GM20000 (cell line): ENCODE measurements around the gene BUD31.
A peak's percentile ranks its signal among the peaks of the same experiment; 100 is the strongest.
"Not testable (repeated sequence)": the region's sequence is repeated elsewhere in the genome, so short reads cannot be mapped to it uniquely, and the experiment has no call there.

ENCODE experiments used
- DNase-seq: peaks from one replicate; pipeline ENCODE4 v3.0.0; 2012; ENCODE audit warnings: low spot score
- CTCF ChIP-seq: IDR thresholded peaks from 2 replicates; pipeline ENCODE4 v1.5.1; 2012; ENCODE audit warnings: mild to moderate bottlenecking, control low read depth; ENCODE audit errors: extremely low read depth, missing control alignments

BUD31 gene

GRCh38 chr7:99383791-99384370 lies 24.9 kb upstream of the BUD31 start:
- TF ChIP-seq CTCF: no peak
- no peak for DNase-seq

- TF ChIP-seq CTCF: no peak
Measured at GRCh38 chr7:99384523-99384922, 24.2 kb upstream of the BUD31 start.

GRCh38 chr7:99385564-99385963 lies 23.2 kb upstream of the BUD31 start:
- DNase-seq: no peak
- TF ChIP-seq CTCF: no peak

More at GRCh38 chr7:99384523-99384922, 24.2 kb upstream of the BUD31 start:
- no peak for DNase-seq

GRCh38 chr7:99386584-99387238 lies 22.1 kb upstream of the BUD31 start:
- TF ChIP-seq CTCF: peak; percentile 34
- DNase-seq: no peak

- DNase-seq: not testable (repeated sequence)
Measured at GRCh38 chr7:99387239-99387635, 21.5 kb upstream of the BUD31 start.

GRCh38 chr7:99387912-99388311 lies 20.9 kb upstream of the BUD31 start:
- no peak for DNase-seq
- no peak for TF ChIP-seq CTCF

- DNase-seq: no peak
- TF ChIP-seq CTCF: no peak
Measured at GRCh38 chr7:99389772-99390171, 19.0 kb upstream of the BUD31 start.
